Activated CD4-positive, alpha-beta T cell treated with anti-CD3 and anti-CD28 coated beads for 4 hours (primary cell): ENCODE measurements around the gene ST6GAL2.

ENCODE experiments used
- DNase-seq, 2 donors: peaks; one replicate each; pipeline ENCODE4 v3.0.0-alpha.2; 2020

ST6GAL2 gene, protein sequence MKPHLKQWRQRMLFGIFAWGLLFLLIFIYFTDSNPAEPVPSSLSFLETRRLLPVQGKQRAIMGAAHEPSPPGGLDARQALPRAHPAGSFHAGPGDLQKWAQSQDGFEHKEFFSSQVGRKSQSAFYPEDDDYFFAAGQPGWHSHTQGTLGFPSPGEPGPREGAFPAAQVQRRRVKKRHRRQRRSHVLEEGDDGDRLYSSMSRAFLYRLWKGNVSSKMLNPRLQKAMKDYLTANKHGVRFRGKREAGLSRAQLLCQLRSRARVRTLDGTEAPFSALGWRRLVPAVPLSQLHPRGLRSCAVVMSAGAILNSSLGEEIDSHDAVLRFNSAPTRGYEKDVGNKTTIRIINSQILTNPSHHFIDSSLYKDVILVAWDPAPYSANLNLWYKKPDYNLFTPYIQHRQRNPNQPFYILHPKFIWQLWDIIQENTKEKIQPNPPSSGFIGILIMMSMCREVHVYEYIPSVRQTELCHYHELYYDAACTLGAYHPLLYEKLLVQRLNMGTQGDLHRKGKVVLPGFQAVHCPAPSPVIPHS

DNA sequence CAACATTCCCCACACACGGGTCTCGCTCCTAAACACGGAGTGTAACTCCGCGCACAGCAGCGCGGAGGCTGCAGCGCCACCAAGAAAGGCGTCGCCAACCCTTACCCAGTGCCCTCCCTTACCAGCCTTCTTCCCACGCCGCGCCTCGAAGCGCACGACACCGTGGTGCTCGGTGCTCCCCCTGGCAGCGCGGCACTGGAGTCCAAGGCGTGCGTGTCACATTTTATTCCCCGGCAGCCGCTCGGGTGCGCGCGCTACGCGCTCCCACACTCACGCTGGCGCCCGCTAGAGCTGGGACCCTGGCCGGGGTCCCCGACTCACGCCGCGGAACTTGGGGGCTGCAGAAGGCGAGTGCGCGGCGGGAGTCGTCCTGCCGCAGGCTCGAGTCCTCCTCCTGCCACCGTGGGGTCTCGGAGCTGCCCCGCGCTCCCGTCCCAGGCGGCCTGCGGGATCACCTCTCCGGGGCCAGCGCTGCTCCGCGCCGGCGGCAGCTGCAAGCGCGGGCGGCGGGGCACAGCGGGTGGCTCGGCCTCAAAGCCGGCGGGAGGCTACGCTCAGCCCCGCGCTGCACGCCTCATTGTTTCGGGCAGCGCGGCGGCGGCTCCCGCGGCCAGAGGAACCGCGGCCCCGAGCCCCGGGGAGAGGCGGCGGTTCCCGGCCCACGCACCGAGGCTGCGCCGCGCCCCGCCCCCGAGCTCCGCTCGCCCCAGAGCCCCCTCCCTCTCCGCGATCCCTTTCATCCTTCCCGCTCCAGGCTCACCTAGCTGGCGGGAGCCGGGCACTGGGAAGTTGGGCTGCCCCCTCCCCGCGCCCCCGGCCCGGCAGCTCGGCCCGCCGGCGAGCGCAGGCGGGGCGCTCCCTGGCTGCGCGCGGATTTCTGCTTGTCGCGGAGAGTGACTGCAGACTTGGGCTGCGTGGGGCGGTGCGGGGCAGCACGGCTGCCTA is at the start of gene ST6GAL2:
ST6GAL2 (minus strand) TSS at position 197 of the 945 bp plus-strand sequence. CDS start 42,190 bp downstream, outside the sequence.
- DNase-seq: no peak

DNA sequence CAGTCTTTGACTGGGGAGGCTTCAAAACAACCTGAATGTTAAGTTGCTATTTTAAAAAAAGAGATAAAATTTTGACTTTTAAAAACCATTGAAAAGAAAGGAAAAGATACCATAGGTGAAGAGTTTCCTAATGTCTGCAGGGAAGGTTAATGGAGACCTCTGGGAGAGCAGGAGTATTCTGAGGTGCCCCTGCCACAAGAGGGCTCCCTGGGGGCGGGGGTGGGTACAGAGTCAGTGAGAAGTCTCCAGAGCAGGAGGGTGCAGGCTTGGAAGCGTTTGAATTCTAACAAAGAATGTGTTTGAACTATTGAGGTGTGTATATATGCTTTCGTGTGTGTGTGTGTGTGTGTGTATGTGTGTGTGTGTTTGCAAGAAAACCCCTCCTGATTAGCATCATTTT is 46.7 kb upstream of the ST6GAL2 start:
- DNase-seq: no peak

DNA sequence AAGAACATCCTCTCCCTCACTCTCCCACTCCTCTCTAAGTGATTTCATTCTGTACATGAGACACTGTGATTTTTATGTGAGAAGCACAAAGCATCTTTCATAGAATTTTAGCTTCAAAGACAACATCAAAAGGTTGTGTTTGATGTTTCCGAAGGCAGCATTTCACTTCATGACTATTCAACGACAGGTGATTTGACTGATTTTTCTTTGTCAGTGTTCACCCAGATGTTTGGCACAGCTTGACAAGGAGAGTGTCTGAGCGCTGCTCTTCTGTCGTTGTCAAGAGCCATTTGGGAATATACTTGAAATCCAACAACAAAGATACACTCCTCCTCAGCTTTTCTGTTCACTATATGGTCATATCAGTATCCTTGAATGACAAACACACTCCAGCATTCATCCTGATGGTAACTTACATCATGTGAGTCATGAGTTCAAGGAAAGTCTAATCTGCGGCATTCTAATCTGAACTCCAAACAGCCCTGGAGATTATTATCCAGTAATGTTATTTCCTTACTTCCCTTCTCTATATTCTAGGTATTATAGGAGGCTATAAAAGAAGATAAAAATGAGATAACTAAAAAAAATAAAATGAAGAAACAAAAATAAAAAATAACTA is 45.9 kb upstream of the ST6GAL2 start:
- DNase-seq: no peak

DNA sequence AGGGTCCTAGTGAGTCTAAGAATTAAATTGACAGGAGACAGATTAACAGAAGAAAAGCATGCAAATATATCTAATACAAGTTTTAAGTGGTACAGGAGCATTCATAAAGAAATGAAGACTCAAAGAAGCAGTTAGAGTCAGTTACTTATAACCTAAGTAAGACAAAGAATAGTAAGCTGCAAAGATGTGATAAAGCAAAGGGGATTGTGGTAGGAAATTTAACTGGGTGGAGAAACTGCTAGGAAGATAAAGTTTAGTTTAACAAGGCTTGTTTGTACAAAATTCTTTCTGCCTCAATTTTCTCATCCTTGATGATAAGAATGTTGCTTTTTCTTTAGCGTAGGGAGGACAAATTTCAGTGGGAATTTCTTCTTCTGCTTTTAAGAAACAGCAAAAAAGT is 35.5 kb upstream of the ST6GAL2 start:
- DNase-seq: no peak

DNA sequence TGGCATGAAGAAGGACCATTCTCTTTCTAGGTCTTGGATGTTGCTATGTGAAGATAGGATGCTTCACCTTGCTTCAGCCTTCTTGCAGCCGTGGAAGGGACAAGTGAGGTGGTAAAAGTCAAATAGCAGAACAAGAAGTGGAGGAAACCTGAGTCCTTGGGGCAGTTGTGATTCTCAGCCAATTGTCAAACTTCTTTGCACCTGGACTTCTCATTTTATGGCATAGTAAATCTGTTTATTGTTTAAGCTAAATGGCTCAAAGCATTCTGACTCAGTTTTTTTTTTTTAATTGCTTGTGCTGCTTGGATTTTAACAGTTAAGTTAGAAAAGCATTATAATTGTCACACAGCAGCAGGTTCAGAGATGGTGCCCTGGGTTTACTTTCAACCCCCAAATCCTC is 33.0 kb upstream of the ST6GAL2 start:
- DNase-seq: no peak

DNA sequence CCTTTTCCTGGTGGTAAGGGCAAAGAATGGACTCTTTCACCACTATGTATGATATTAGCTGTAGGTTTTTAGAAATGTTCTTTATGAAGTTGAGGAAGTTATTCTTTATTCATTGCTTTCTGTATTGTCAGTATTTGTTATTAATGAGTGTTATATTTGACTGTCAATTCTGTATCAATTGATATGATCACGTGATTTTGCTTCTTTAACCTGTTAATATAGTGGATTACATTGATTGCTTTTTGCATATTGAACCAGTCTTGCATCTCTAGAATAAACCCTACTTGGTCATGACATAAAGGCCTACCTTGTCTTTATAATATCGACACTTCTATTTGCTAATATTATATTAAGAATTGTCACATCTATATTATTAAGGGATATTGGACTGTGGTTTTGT is 18.3 kb upstream of the ST6GAL2 start:
- no peak for DNase-seq

DNA sequence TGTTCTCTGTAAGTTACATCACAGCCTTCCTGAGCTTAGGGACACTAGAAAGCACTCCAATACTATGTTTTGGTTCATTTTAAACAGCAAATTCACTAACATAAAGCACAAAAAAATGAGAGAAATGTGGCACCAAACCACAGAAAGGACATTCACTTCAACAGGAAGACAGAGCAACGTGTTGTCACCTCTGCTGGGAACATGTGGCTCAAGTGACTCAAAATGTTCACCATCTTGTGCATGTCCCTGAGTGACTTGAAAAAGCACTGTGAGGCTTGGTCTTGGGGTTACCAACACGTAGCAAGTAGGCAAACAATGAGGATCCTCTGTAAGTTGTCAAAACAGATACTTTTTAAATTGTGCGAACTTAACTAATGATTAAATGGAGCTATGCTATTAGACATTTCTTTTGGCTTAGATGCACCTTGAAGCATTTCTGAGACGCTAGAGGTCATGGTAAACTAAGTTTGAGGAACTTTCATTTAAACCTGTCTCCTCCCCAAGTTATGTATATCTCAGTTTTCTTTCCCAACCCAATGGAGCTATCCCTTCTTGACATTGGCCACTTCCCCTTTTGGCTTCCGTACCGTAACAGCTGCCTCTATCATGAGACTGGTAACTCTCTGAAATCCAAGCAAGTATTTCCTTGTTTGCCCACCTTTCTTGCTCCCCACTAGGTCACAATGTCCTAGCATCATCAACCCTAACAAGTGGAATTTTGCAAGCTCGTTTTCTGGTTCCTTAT is 14.0 kb upstream of the ST6GAL2 start:
- DNase-seq: no peak

DNA sequence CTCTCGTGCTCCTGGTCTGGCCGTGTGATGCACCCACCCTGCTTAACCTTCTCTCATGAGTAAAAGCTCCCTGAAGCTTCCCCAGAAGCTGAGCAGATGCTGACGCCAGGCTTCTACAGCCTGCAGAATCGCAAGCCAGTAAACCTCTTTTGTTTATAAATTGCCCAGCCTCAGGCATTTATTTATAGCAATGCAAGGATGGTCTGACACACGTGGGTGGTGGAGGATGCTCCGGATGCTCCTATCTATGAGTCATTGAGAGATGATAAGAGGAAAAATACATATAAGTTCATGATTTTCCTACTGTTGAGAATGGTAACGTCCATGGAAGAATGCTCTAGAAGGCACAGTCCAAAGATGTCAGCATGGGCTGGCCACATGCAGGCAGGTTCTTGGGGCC is 8.6 kb upstream of the ST6GAL2 start:
- DNase-seq: no peak

DNA sequence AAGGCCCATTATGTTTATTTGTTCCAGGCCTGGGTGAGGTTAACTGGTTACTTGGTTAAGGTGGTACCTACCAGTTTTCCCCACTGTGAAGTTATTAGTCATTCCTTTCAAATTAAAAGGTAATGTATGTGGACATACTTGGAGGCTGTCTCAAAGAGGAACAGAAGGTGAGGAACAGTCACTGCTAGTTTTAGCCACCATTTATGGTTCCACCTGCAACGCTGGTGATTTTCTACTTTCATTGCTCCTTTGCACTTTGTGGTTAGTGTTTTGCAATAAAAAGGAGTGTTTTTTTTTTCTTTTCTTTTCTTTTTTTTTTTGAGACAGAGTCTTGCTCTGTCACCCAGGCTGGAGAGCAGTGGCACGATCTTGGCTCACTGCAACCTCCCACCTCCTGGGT is 6.1 kb upstream of the ST6GAL2 start:
- DNase-seq: no peak

DNA sequence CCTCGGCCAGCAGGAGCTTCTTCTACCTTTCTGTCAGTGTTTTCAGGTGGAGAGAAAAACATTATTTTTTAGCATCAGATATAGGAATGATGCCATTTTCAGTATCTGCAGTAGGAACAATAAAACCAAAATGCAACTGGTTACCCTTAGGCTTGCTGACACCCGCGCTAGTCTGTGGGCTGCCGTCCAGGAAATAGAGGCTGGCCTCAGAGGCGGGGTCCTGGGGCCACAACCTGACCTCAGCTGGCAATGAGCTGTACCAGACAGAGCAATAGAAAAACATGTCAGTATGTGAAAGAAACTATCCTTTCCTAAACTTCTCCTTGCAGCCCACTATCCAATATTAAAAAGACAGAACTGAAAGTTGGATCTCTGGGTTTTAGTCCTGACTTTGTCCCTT is 4.6 kb upstream of the ST6GAL2 start:
- DNase-seq: no peak

DNA sequence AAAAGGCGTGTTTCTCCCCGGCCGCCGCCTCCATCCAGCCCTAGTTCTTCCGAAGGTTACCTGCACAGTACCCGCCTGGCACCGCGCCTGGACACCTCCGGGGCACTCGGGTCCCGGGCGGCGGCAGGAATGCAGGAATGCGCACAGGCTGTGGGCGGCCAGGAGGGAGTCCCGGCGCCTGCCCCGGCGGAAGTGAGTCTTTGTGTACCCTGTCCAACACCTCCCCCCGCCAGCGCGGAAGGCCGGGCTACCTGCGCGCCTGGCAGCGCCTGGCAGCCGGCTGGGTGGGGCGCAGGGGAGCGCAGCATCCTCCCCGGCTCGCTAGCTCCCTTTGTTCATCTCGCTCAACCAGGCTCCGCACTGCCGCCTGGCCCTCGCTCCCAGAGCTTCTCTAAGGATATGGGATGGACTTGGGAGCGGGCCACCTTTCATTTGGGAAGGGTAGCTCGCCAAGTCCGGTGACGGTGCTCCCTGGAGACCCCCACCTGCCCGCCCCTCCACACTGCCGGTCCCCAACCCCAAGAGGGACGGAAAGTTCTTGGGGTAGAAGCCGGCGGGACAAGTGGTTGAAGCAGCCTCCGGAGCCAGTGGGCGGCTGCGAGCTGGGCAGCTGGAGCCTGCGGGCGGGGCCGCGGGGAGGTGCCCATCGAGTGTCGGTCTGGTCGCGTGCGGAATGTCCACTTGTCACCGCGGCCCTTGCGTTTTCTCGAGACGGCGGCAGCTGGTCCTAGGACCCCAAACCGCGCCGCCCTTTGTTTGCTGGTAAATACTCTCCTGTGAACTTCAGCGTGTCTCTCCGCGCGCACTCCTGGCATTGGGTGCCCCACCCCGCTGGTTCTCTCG is 1.2 kb upstream of the ST6GAL2 start:
- DNase-seq: no peak

DNA sequence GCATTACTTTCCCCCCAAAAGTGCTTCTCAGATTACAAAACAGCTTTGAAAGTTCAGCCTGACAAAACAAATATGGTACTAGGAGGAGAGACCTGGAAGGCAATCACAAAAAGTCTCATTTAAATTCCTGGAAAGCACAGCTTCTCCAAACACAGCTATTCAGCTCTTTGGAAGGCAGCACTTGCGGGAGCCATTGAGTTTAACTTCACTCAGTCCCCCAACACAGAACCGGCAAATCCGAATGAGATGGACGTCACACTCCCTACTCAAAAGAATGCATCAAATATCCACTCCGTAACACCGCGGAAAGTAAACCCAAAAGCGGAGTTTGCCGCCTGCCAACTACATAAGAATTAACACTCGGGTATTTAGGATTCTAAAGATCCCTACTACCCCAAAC is 638 bp downstream of the ST6GAL2 start:
- no peak for DNase-seq

DNA sequence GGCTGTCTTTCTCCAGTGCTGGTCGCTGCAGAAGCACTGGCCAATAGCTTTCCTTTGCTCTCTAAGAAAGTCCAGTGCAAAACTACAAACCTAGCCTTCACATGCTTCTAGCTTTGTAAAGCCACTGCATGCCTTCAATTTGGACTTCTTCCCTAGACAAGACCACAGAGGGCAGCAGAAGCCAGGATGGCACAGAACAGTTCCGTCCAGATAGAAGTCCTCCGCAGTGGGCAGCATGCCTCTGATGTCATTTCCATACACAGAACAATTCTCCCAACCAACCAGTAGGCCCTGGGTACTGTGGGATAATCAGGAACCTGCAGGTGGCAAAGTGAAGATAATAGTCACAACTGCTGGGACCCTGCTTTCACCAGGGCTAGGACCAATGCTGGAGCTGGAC is 3.3 kb downstream of the ST6GAL2 start:
- no peak for DNase-seq

DNA sequence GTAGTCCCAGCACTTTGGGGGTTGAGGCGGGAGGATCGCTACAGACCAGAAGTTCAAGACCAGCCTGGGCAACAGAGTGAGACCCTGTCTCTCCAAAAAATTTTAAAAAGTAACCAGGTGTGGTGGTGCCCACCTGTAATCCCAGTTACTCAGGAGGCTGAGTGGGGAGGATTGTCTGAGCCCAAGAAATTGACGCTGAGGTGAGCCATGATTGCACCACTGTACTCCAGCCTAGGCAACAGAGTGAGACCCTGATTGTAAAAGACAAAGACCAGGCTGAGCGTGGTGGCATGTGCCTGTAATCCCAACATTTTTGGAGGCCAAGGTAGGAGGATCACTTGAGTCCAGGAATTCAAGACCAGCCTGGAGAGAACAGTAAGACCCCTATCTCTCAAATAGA is 7.8 kb downstream of the ST6GAL2 start:
- DNase-seq: no peak

DNA sequence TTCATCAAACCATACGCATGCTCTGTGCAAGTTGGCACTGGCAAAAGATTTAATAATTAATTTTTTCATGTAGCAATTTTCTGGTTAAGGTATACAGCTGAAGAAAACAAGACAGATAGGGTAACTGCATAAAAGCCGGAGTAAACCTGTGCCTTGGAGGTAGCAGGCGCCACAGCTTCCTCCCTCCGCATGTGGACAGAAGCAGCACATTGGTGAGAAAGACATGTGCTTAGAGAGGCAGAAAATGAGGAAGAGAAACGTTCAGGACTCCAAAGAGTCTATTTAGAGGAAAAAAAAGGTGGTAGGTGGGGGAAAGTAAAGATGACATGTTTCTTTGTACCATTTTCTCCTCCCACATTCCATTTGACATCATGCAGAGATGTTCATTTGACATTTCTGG is 9.3 kb downstream of the ST6GAL2 start:
- DNase-seq: no peak

DNA sequence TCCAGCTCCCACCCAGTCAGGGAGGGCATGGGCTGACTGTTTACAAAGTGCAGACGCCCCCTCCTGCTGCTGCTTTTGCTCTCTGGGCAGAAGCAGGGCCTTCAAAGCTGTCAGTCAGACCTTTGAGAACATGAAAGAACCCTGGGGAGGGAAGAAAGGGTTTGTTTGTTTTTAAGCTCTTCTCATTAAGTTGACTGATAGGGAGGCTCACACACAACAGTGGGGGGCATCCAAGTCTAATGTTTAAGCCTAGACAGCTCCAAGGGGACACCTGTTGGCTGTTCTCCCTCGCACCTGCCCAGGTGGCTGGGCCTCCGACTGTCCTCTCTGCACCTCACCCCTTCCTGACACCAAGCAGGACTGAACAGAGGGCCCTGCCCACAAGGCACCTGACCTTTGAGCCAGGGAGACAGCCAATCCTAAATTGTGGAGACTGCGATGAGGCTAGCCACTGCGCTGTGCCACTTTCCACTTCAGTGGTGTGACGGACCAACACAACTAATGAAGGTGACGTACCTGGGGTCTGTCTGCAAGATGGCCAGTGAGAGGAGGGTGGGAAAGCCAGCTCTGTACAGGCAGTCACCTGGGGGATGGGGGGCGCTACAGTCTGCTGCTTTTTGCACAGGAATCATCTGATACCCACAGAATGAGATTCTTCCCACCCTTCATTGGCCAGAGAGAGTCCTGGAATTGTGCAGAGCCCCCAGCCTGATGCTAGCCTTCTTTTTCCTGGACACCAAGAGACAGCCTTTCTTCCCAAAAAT is 16.3 kb downstream of the ST6GAL2 start:
- no peak for DNase-seq

DNA sequence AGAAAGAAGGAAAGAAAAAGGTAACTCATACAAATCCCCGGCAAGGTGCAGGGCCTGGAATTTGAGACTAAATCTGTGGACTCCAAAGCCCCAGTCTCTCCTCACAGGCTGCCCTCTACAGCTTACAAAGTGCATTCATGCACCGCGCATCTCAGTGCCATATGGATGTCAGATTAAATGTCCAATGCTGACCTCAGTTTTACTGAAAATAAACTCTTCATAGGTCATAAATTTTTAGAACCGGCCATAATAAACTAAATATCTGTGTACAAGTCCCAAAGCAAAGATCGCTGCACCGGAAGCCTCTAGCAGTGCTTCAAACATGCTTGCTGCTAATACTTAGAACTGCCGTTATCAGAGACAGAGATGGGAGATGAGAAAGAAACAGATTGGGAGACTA is 17.7 kb downstream of the ST6GAL2 start:
- DNase-seq: no peak

DNA sequence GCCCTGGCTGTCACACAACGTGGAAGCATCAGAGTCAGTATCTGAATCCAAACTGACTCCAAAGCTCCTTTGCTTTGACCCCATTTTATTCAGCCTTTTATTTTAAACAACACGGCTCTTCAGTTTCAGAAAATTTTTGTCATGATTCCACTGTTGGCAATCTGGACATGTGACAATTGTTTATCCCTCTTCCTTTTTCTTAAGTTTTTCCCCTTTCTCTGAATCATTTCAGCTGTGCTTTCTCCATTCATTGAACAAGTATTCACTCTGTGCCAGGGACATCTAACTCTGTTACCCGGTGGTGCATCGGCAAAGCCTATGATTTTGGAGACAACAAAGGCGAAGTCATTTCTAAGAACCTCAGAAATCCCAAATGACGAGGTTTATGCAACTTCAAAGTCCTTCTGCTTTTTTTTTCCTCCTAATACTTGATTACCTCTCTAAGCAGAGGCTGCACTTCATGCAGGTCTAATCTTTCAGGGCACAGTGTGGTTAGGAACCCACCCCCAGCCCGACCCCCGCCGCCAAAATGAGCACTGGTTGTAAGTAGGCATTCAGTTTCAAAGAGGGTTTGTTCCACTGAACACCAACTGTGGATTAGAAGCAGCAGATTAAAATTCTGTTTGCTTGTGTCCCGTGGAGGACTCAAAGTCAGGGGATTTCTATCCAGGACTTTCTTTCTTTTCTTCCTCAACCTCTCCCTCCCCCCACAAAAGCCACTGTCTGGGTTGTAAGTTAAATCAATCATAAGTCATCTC is 18.6 kb downstream of the ST6GAL2 start:
- DNase-seq: no peak

DNA sequence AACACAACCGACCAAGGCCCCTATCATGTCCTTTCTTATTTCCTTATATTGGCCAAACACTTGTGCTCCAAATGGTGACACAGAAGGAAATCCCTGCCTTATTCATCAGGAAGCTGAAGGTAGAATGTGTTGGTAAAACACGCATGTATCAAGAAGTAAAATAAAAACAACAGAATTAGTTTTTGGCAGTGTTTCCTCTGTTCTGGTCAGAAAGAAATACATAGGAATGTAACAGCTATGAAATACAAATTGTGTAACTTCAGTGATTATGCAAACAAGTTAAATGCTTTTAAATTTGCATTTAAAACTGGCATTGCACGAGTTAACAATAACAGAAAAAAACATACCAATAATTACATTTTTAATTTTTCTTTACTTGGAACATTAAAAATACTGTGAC is 19.3 kb downstream of the ST6GAL2 start:
- no peak for DNase-seq

DNA sequence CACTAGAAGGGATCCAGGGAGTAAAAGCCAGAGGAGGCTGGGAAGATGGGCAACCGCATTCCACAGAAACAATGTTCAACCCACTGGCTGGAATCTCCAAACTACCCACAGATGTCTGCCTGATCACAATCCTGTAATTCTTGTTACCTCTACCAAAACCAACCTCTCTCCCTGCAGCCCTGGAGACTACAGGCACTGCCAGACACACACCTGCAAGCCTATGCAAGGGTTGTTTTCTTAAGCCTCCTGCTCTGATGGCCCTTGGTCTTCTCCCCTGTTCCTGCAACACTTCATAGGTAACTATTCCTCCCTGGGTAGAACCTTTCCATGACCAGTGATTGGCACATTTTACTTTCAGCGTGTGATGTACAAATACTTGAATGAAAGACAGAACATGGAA is 21.9 kb downstream of the ST6GAL2 start:
- no peak for DNase-seq
